ENCODE results near the gene FTSJ3. TPM values are rescaled to one million over a fixed set of nuclear protein-coding genes. Genes with fewer than 3 reads are reported as not detected.

Gene FTSJ3
- total and polyA plus RNA-seq, 2 donors (not counting 1 experiment from before 2014, with no cell fraction given): 37.8 to 61.8 TPM

DNA sequence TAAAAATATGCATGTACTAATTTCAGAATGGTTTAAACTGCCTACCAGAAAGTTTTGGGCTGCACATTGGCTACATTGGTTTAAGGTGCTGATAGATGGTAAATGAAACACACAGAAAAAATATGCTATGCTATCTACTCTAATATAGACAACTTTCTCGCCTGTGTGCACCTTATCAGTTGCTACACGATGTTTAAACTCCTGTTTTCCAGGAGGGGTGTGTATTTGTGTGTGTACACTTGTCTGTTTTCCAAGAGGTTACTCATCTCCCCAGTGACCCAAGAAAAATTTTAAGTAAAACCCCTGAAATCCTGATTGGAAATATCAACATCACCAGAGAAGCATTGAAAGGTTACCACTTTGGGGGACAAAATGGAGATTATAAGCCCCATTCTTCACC is 21.9 kb downstream of the FTSJ3 start:
- H3K27me3 ChIP-seq (ENCODE audit: control insufficient read depth, insufficient read depth, low read length): no peaks in the 10 kb centered on the region
- H3K79me2 ChIP-seq (ENCODE audit: control insufficient read depth, insufficient read depth, low read length): no peaks in the 10 kb centered on the region
- H3K4me2 ChIP-seq (ENCODE audit: extremely low read depth, insufficient read depth, low read length): no peak overlapping the region
- no peaks in the 10 kb centered on the region for H3K4me1 ChIP-seq (ENCODE audit: control insufficient read depth, extremely low read depth, insufficient read depth, low read length)
- peaks cover 16% of the 10 kb centered on the region for H3K36me3 ChIP-seq (ENCODE audit: control insufficient read depth, insufficient read depth, low read length)
- no peak for DNase-seq (ENCODE audit: low read depth in 2 of 2)
- no peak overlapping the region for H2AFZ ChIP-seq (ENCODE audit: low read length)
- H3K9ac ChIP-seq (ENCODE audit: insufficient read depth, low read length): no peak overlapping the region
- no peak for TF ChIP-seq CTCF (conservative IDR thresholded peaks at IDR 0.05 in 1 of 2, IDR thresholded peaks at IDR 0.05 in 1 of 2; ENCODE audit: low read depth in 1 of 2, low read length in 2 of 2)
- no peak for TF ChIP-seq EZH2 (IDR thresholded peaks at IDR 0.05; ENCODE audit: low read length, missing control alignments)
- no peaks in the 10 kb centered on the region for H3K9me3 ChIP-seq (ENCODE audit: control insufficient read depth, insufficient read depth, low read depth, low read length)
- H3K4me3 ChIP-seq (replicated peaks in 1 of 4; ENCODE audit: control extremely low read depth in 1 of 4, insufficient read depth in 1 of 4, low read depth in 3 of 4, low read length in 4 of 4): no peak overlapping the region
- H3K27ac ChIP-seq (ENCODE audit: insufficient read depth, low read length): no peak overlapping the region
- H4K20me1 ChIP-seq (ENCODE audit: control insufficient read depth, extremely low read depth, insufficient read depth, low read length): no peaks in the 10 kb centered on the region

DNA sequence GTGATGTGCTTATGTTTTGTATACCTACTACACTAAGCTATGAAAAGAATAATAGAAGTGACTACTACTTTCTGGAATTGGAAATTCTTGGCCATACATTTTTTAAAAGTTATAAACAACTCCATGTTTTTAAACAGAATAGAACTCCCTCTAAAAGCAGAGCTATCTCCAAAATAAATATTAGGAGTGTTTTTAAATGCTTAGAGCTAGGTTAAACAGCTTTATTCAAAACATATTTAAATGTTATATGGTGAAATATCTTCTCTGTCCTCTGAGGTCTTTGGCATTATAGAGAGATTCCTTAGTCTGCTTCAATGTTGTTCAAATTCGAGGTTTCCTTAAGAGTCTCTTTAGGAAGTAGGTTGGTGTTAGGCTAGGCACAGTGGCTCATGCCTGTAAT is 23.1 kb downstream of the FTSJ3 start:
- H3K27me3 ChIP-seq (ENCODE audit: control insufficient read depth, insufficient read depth, low read length): no peaks in the 10 kb centered on the region
- TF ChIP-seq CTCF (conservative IDR thresholded peaks at IDR 0.05 in 1 of 2, IDR thresholded peaks at IDR 0.05 in 1 of 2; ENCODE audit: low read depth in 1 of 2, low read length in 2 of 2) (no peak), EZH2 (IDR thresholded peaks at IDR 0.05; ENCODE audit: low read length, missing control alignments) (no peak)
- no peaks in the 10 kb centered on the region for H3K79me2 ChIP-seq (ENCODE audit: control insufficient read depth, insufficient read depth, low read length)
- no peak for DNase-seq (ENCODE audit: low read depth in 2 of 2)
- H3K9me3 ChIP-seq (ENCODE audit: control insufficient read depth, insufficient read depth, low read depth, low read length): no peaks in the 10 kb centered on the region
- H3K27ac ChIP-seq (ENCODE audit: insufficient read depth, low read length): no peak overlapping the region
- no peak overlapping the region for H3K4me3 ChIP-seq (replicated peaks in 1 of 4; ENCODE audit: control extremely low read depth in 1 of 4, insufficient read depth in 1 of 4, low read depth in 3 of 4, low read length in 4 of 4)
- H3K4me1 ChIP-seq (ENCODE audit: control insufficient read depth, extremely low read depth, insufficient read depth, low read length): no peaks in the 10 kb centered on the region
- H3K9ac ChIP-seq (ENCODE audit: insufficient read depth, low read length): no peak overlapping the region
- H3K4me2 ChIP-seq (ENCODE audit: extremely low read depth, insufficient read depth, low read length): no peak overlapping the region
- H3K36me3 ChIP-seq (ENCODE audit: control insufficient read depth, insufficient read depth, low read length): peaks cover 17% of the 10 kb centered on the region
- no peaks in the 10 kb centered on the region for H4K20me1 ChIP-seq (ENCODE audit: control insufficient read depth, extremely low read depth, insufficient read depth, low read length)
- H2AFZ ChIP-seq (ENCODE audit: low read length): no peak overlapping the region

DNA sequence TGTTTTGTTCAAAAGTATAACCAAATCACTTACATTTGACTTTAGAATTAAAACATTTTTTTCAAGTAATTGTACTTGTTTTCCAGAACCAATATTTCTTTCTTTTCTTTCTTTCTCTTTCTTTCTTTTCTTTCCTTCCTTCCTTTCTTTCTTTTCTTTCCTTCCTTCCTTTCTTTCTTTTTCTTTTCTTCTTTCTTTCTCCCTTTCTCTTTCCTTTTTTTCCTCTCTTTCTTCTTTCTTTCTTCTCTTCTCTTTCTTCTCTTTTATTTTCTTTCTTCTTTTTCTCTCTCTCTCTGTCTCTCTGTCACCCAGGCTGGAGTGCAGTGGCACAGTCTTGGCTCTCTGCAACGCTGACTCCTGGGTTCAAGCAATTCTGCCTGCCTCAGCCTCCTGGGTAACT is 26.7 kb downstream of the FTSJ3 start:
- Histone ChIP-seq H3K4me3 (replicated peaks in 1 of 4; ENCODE audit: control extremely low read depth in 1 of 4, insufficient read depth in 1 of 4, low read depth in 3 of 4, low read length in 4 of 4) (no peak overlapping the region), H3K36me3 (ENCODE audit: control insufficient read depth, insufficient read depth, low read length) (peaks cover 13% of the 10 kb centered on the region), H3K27me3 (ENCODE audit: control insufficient read depth, insufficient read depth, low read length) (no peaks in the 10 kb centered on the region), H3K27ac (ENCODE audit: insufficient read depth, low read length) (no peak overlapping the region), H4K20me1 (ENCODE audit: control insufficient read depth, extremely low read depth, insufficient read depth, low read length) (no peaks in the 10 kb centered on the region), H3K4me2 (ENCODE audit: extremely low read depth, insufficient read depth, low read length) (no peak overlapping the region), H3K4me1 (ENCODE audit: control insufficient read depth, extremely low read depth, insufficient read depth, low read length) (no peaks in the 10 kb centered on the region), H2AFZ (ENCODE audit: low read length) (no peak overlapping the region), H3K9me3 (ENCODE audit: control insufficient read depth, insufficient read depth, low read depth, low read length) (no peaks in the 10 kb centered on the region), H3K79me2 (ENCODE audit: control insufficient read depth, insufficient read depth, low read length) (no peaks in the 10 kb centered on the region), H3K9ac (ENCODE audit: insufficient read depth, low read length) (no peak overlapping the region)
- DNase-seq (ENCODE audit: low read depth in 2 of 2): no peak
- TF ChIP-seq CTCF (conservative IDR thresholded peaks at IDR 0.05 in 1 of 2, IDR thresholded peaks at IDR 0.05 in 1 of 2; ENCODE audit: low read depth in 1 of 2, low read length in 2 of 2) (no peak), EZH2 (IDR thresholded peaks at IDR 0.05; ENCODE audit: low read length, missing control alignments) (no peak)
